ENCODE data around the gene PYDC1.

- TF ChIP-seq, protein P1, sequence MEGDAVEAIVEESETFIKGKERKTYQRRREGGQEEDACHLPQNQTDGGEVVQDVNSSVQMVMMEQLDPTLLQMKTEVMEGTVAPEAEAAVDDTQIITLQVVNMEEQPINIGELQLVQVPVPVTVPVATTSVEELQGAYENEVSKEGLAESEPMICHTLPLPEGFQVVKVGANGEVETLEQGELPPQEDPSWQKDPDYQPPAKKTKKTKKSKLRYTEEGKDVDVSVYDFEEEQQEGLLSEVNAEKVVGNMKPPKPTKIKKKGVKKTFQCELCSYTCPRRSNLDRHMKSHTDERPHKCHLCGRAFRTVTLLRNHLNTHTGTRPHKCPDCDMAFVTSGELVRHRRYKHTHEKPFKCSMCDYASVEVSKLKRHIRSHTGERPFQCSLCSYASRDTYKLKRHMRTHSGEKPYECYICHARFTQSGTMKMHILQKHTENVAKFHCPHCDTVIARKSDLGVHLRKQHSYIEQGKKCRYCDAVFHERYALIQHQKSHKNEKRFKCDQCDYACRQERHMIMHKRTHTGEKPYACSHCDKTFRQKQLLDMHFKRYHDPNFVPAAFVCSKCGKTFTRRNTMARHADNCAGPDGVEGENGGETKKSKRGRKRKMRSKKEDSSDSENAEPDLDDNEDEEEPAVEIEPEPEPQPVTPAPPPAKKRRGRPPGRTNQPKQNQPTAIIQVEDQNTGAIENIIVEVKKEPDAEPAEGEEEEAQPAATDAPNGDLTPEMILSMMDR (IDR thresholded peaks at IDR 0.05), result no peak
- no peak for TF ChIP-seq POLR2A (IDR thresholded peaks at IDR 0.05)
These were observed 28.2 kb downstream of the PYDC1 start for GRCh38 chr16:31188450-31189411.
